Esophagus squamous epithelium (tissue), 5 donors: ENCODE measurements around the gene NDFIP2. TPM values are rescaled to one million over a fixed set of nuclear protein-coding genes. Genes with fewer than 3 reads are reported as not detected.

Experiments
- DNase-seq: peaks from one replicate; lab custom pipeline; 2025; lab: John Stamatoyannopoulos, UW
- H3K27ac ChIP-seq, 4 donors: fragments of 200-600 bp; sonication (generic); one replicate each; pipeline ENCODE4 v1.5.1; 2016 to 2019; ENCODE audit warnings: mild to moderate bottlenecking in 1 of 4
- H3K27me3 ChIP-seq, 4 donors: fragments of 200-600 bp; sonication (generic); 1 replicate in 3 of 4; 2 replicates in 1 of 4; pipeline versions ENCODE4 v1.5.1 to v1.6.0; 2017 to 2021; ENCODE audit warnings: antibody characterized with exemption in 1 of 4
- H3K36me3 ChIP-seq, 3 donors: fragments of 200-600 bp; sonication (generic); one replicate each; pipeline ENCODE4 v1.5.1; 2016 to 2019
- H3K4me1 ChIP-seq, 3 donors: fragments of 200-600 bp; sonication (generic); one replicate each; pipeline ENCODE4 v1.5.1; 2017 to 2019
- H3K4me3 ChIP-seq, 4 donors: fragments of 200-600 bp; sonication (generic); 1 replicate in 3 of 4; 2 replicates in 1 of 4; pipeline ENCODE4 v1.5.1; 2016 to 2019; ENCODE audit warnings: mild to moderate bottlenecking in 2 of 4, moderate library complexity in 1 of 4
- H3K9me3 ChIP-seq, 3 donors: fragments of 200-600 bp; sonication (generic); one replicate each; pipeline ENCODE4 v1.5.1; 2016 to 2019
- POLR2A ChIP-seq, 4 donors: fragments of 450-650 bp; IDR thresholded peaks; one replicate each; pipeline ENCODE4 v1.6.1; 2017; ENCODE audit warnings: antibody characterized with exemption in 4 of 4, mild to moderate bottlenecking in 4 of 4, moderate library complexity in 3 of 4
- WGBS, 2 donors: methylation state at CpG; one replicate each; pipeline ENCODE4 v1.1.5; 2018; 5-methylcytosine and 5-hydroxymethylcytosine counted together
- intact Hi-C: fragments of 100-400 bp; cut with DNase I; formaldehyde crosslinking; loops from one replicate; pipeline ENCODE4 v1.15.0; 2022
- total RNA-seq, 4 donors: library from RNA; depleted of rRNA; stranded (reverse); fragments of >200 nt; gene quantifications; one replicate each; pipeline ENCODE4 v1.1.0, GENCODE V29; 2016
- TF ChIP-seq, protein P1 (sequence below), 6 experiments: fragments of 450-650 bp in 4 of 6; fragments of 200-600 bp in 2 of 6; sonication (generic) in 2 of 6; IDR thresholded peaks; one replicate each; pipeline ENCODE4 v1.5.1; 2016 to 2019; ENCODE audit warnings: antibody characterized with exemption in 6 of 6, mild to moderate bottlenecking in 4 of 6, moderate library complexity in 4 of 6
- donor health status: DM: yes; HTN: yes; CAD: no.

The NDFIP2 gene
- total RNA-seq, 4 donors from 2014 or later, result 37.8 to 81.9 (median 54.8) TPM

DNA sequence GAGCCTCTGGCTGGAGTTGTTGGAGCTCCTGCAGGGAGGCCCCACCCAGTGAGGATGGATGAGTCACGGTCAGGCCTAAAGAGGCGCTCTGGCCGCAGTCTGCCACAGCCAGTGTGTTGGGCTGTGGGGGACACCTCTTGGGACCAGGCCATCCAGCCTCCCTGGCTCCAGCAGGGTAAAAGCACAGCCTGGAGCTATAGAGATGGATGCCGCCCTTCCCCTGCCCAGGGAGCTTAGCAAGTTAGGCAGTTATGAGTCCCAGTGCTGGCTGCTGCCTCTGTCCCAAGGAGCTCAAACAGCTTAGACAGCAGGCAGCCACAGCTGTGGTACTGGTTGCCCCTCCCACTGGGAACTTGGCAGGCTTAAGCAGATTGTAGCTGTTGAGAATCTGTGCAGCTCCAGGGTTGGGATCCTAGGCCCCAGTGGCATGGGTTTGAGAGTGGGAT is 100.9 kb downstream of the NDFIP2 start:
- TF ChIP-seq, protein P1, sequence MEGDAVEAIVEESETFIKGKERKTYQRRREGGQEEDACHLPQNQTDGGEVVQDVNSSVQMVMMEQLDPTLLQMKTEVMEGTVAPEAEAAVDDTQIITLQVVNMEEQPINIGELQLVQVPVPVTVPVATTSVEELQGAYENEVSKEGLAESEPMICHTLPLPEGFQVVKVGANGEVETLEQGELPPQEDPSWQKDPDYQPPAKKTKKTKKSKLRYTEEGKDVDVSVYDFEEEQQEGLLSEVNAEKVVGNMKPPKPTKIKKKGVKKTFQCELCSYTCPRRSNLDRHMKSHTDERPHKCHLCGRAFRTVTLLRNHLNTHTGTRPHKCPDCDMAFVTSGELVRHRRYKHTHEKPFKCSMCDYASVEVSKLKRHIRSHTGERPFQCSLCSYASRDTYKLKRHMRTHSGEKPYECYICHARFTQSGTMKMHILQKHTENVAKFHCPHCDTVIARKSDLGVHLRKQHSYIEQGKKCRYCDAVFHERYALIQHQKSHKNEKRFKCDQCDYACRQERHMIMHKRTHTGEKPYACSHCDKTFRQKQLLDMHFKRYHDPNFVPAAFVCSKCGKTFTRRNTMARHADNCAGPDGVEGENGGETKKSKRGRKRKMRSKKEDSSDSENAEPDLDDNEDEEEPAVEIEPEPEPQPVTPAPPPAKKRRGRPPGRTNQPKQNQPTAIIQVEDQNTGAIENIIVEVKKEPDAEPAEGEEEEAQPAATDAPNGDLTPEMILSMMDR (IDR thresholded peaks at IDR 0.05), result no peak
- TF ChIP-seq POLR2A (IDR thresholded peaks at IDR 0.05), result no peak
- H3K4me3 ChIP-seq, result no peak overlapping the region
- intact Hi-C loops, result no loop called here
- peak overlapping the region in 3 of 4 donors; percentile 26 to 56 (median 35) for H3K27ac ChIP-seq
- H3K4me1 ChIP-seq, result peaks cover 0 to 24% (median 12%) of the 10 kb centered on the region in 3 donors
- no peaks in the 10 kb centered on the region for H3K36me3 ChIP-seq
- no peak for DNase-seq
- no CpG with 5 or more reads among the region's 4 CpGs for WGBS, 2 donors
- H3K27me3 ChIP-seq, result no peaks in the 10 kb centered on the region
- H3K9me3 ChIP-seq, result peaks cover 0 to 8% (median 7%) of the 10 kb centered on the region in 3 donors

DNA sequence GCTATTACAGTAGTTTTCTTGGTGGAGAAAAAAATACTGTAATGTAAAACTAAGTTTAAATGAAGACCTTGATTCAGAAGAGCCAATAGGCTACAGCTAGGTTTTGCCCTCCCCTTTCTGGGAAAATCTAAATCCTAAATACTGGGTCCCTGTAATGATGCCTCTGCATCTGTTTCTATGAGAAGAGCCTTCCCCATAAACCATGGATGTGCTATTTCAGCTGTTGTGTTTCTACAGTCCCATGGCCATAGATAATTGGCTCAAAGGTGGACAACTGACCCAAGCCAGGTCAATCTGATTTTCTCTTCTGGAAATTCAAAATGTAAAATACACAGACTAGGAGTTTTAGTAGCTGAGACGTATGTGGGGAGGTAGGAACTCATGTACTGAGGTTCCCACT is 101.9 kb downstream of the NDFIP2 start:
- 79 to 92% methylated on average over 1 of the region's 1 CpG for WGBS, 2 donors
- no peak for TF ChIP-seq POLR2A (IDR thresholded peaks at IDR 0.05)
- TF ChIP-seq, protein P1 (IDR thresholded peaks at IDR 0.05), result no peak

GRCh38 chr13:79585033-79585432 is 104.1 kb downstream of the NDFIP2 start:
- H3K27me3 ChIP-seq, result no peaks in the 10 kb centered on the region
- peaks cover 0 to 37% (median 12%) of the 10 kb centered on the region in 3 donors for H3K4me1 ChIP-seq
- H3K36me3 ChIP-seq, result no peaks in the 10 kb centered on the region
- H3K9me3 ChIP-seq, result peaks cover 0 to 8% (median 7%) of the 10 kb centered on the region in 3 donors
- WGBS, 2 donors, result 25 to 92% methylated on average over 1 of the region's 1 CpG
- intact Hi-C loops, result no loop called here
- TF ChIP-seq, protein P1 (IDR thresholded peaks at IDR 0.05), result no peak
- TF ChIP-seq POLR2A (IDR thresholded peaks at IDR 0.05), result no peak
- no peak overlapping the region for H3K27ac ChIP-seq
- H3K4me3 ChIP-seq, result no peak overlapping the region
- no peak for DNase-seq

More for the DNA sequence above, 101.9 kb downstream of the NDFIP2 start:
- H3K4me3 ChIP-seq, result no peak overlapping the region
- peaks cover 0 to 8% (median 7%) of the 10 kb centered on the region in 3 donors for H3K9me3 ChIP-seq
- intact Hi-C loops, result no loop called here
- no peak overlapping the region for H3K27ac ChIP-seq
- no peak for DNase-seq
- H3K36me3 ChIP-seq, result no peaks in the 10 kb centered on the region
- no peaks in the 10 kb centered on the region for H3K27me3 ChIP-seq
- peaks cover 0 to 24% (median 12%) of the 10 kb centered on the region in 3 donors for H3K4me1 ChIP-seq

DNA sequence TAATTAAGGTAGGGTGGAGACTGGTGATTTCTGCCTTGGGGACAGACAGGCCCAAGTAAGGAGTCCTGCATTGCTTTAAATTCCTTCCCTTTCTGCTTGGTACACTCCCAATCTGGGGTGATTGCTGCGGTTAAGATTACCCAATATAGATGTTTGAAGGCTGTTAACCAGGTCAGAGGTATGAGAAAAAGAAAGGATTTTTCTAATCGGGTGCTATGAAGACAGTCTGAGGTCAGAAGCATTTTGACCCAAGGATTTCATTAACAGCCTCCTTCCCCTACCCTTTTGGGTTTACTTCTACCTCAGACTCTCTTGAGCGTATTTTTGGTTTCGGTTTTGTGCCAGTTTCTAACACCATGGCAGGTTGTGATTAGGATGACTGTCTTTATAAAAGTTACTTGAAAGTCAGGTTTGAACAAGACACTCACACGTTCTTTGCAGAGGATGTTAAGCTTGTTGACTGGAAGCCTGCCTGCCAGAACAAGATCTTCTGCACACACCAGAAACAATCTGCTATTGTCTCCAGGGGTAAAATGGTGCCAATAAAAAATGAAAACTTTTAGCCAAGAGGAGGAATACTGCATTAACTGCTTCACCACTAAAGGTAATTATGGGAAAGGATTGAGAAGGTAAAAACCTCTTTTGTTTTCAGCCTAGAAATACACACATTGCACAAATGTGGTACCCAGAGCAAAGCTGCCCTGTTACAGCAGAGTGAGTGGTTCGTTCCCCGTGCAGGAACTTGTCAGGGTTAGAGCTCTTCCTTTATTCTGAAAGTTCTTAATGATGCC is 108.8 kb downstream of the NDFIP2 start:
- Histone ChIP-seq H3K27ac (peak overlapping the region; percentile 79 to 87 (median 85)), H3K36me3 (no peaks in the 10 kb centered on the region), H3K27me3 (no peaks in the 10 kb centered on the region), H3K9me3 (peaks cover 0 to 4% (median under 1%) of the 10 kb centered on the region in 3 donors), H3K4me3 (peak overlapping the region; percentile 13 to 51 (median 34)), H3K4me1 (peaks cover 0 to 25% (median 6%) of the 10 kb centered on the region in 3 donors)
- intact Hi-C loops, result no loop called here
- 21 to 49% methylated on average over 7 of the region's 7 CpGs for WGBS, 2 donors
- no peak for DNase-seq
- no peak for TF ChIP-seq POLR2A (IDR thresholded peaks at IDR 0.05)
- TF ChIP-seq, protein P1 (IDR thresholded peaks at IDR 0.05), result no peak

DNA sequence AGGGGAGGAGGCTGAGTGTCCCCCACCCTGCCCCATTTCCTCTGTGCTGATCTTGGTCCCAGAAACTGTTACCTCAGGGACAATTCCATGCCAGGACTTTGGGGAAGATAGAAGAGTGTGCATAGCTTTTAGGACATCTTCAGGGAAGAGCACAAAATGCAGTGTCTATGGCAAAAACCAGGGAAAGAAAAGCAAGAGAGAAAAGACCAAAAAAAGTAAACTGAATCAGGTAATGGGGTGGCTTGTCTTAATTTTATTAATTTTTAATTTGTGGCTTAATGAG is 109.4 kb downstream of the NDFIP2 start:
- intact Hi-C loops, result no loop called here

More for the DNA sequence above, 109.4 kb downstream of the NDFIP2 start:
- DNase-seq, result no peak
- peak overlapping the region; percentile 40 to 87 (median 72) for H3K27ac ChIP-seq
- TF ChIP-seq POLR2A (IDR thresholded peaks at IDR 0.05), result no peak
- TF ChIP-seq, protein P1 (IDR thresholded peaks at IDR 0.05), result no peak
- H3K36me3 ChIP-seq, result no peaks in the 10 kb centered on the region
- peak overlapping the region in 3 of 4 donors; percentile 33 to 51 (median 34) for H3K4me3 ChIP-seq
- no peaks in the 10 kb centered on the region for H3K9me3 ChIP-seq
- peaks cover 0 to 25% (median 6%) of the 10 kb centered on the region in 3 donors for H3K4me1 ChIP-seq
- H3K27me3 ChIP-seq, result no peaks in the 10 kb centered on the region
